GM12875 (cell line): ENCODE data around the gene FOXO1.

Experiments
- H3K4me3 ChIP-seq: one replicate; pipeline ENCODE4 v1.5.1; 2011; ENCODE audit warnings: low read depth, low read length, control low read depth
- CTCF ChIP-seq: IDR thresholded peaks from 2 replicates; pipeline ENCODE4 v1.5.1; 2011; ENCODE audit warnings: low read depth, mild to moderate bottlenecking, control low read depth, inconsistent platforms, low read length, moderate library complexity, borderline replicate concordance; ENCODE audit not compliant: insufficient read depth

FOXO1 gene

GRCh38 chr13:40613914-40614313 is 52.5 kb downstream of the FOXO1 start:
- H3K4me3 ChIP-seq, result no peak overlapping the region
- no peak for TF ChIP-seq CTCF

DNA sequence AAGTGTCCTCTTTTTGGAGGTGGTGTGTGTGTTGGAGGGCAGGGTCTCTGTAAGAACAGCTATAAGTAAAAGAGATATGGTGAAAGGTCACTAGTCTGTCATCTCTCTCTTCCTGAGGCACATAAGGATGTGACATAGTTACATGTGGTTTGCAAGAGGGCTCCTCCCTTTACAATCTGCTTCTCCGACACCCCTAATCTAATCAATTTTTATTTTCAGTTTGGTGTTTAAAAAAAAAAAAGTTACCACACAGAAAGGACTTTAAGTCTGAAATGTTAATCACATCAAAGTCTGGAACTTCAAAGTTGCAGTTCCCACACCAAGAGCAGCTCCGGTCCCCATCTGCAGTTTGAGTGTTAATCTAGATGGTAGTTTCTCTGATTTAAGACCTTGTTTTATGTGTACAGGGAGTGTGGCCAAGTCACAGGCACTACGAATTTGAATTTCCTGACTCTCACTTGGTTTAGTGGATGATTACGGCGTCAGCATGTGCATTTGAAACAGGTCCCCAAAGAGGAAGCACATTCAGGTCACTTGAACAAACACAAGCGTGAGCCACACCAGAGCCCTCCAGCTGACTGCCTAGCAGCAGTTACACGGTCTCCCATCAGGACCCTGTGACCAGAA is 53.1 kb downstream of the FOXO1 start:
- no peak overlapping the region for H3K4me3 ChIP-seq

DNA sequence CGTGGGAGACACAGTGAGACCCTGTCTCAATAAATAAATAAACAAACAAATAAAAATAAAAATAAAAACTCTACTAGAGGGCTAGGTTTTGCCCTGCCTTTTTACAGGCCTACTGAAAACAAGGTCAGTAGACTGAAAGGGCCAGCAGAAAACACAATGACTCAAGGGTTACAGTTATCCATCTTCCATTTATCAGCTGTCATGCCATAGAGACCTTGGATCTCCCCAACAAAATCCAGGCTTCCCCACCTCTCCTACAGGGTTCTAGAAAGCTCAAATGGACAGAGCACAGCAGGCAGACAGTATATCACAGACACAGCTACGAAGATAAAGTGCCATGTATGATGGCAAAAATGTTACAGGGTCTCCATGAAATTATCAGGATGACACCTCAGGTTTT is 54.4 kb downstream of the FOXO1 start:
- no peak for TF ChIP-seq CTCF
- no peak overlapping the region for H3K4me3 ChIP-seq

More for the DNA sequence above, 53.1 kb downstream of the FOXO1 start:
- no peak for TF ChIP-seq CTCF

GRCh38 chr13:40611635-40612034 is 54.8 kb downstream of the FOXO1 start:
- H3K4me3 ChIP-seq, result no peak overlapping the region
- TF ChIP-seq CTCF, result no peak

- H3K4me3 ChIP-seq, result no peak overlapping the region
- no peak for TF ChIP-seq CTCF
Measured at GRCh38 chr13:40611004-40611403, 55.4 kb downstream of the FOXO1 start.

DNA sequence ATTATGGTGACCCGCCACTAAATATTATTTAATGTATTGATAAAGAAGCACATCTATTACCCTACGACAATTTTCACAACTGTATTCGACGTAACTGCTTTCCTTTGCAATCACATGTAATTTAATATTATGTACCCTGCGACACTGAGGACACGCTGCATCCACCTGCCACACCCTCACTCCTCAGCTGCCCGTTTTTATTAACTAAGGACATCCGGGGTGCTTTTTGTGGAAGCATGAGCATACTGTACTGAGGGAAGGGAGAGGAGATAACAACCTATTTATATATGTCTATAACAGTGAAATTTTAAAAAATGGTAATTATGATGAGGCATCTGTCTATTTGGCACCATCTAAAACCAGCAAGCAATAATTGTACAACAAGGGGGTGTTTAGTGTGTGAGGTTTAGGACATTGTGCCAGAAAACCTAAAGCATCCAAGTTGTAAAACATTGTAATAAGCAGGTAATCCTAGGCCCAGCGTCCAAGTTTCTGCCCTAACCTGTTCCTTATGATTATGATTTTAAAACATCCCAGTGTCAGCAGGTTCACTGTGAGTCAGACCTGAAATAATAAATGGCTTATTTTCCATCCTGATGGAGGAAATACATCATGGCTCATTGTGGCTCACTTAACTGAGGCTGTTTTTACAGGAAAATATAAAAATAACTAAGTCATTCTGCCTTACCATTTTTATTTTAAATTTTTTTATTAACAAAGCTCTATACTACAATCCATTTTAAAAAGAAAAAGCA is 56.3 kb downstream of the FOXO1 start:
- H3K4me3 ChIP-seq, result no peak overlapping the region
- no peak for TF ChIP-seq CTCF

- TF ChIP-seq CTCF, result no peak
- no peak overlapping the region for H3K4me3 ChIP-seq
Measured at GRCh38 chr13:40608308-40608707, 58.1 kb downstream of the FOXO1 start.
